Muscle of leg (tissue), 11 donors: ENCODE results near the gene HYDIN. TPM values are rescaled to one million over a fixed set of nuclear protein-coding genes. Genes with fewer than 3 reads are reported as not detected.

Experiments used
- DNase-seq: peaks from one replicate; pipeline ENCODE4 v3.0.0; 2013
- H3K27ac ChIP-seq: one replicate; pipeline ENCODE4 v1.5.1; 2013; ENCODE audit warnings: mild to moderate bottlenecking, low read length, control low read depth
- H3K27me3 ChIP-seq: one replicate; pipeline ENCODE4 v1.6.1; 2013; ENCODE audit warnings: low read length; ENCODE audit not compliant: control insufficient read depth, insufficient read depth
- H3K36me3 ChIP-seq: one replicate; pipeline ENCODE4 v1.6.1; 2013; ENCODE audit warnings: low read length; ENCODE audit not compliant: control insufficient read depth, insufficient read depth
- H3K4me1 ChIP-seq: one replicate; pipeline ENCODE4 v1.6.1; 2013; ENCODE audit warnings: low read length; ENCODE audit not compliant: control insufficient read depth, insufficient read depth
- H3K4me3 ChIP-seq: one replicate; pipeline ENCODE4 v1.5.1; 2013; ENCODE audit warnings: low read length, control low read depth
- H3K9me3 ChIP-seq: replicated peaks from 2 replicates; pipeline ENCODE4 v1.6.1; 2013; ENCODE audit warnings: low read depth, low read length; ENCODE audit not compliant: control insufficient read depth
- WGBS: methylation state at CpG from one replicate; pipeline ENCODE4 v1.1.5; 2013; ENCODE audit warnings: missing lambda C conversion rate; ENCODE audit not compliant: insufficient coverage; 5-methylcytosine and 5-hydroxymethylcytosine counted together
- polyA plus RNA-seq, 8 donors: library from polyadenylated mRNA; unstranded; fragments of 120-200 nt; gene quantifications; one replicate each; pipeline versions ENCODE4 v1.2.1 to v1.2.3, GENCODE V29; 2013; ENCODE audit warnings: inconsistent platforms in 1 of 8, low replicate concordance in 1 of 8; ENCODE audit not compliant: insufficient read length in 8 of 8, insufficient read depth in 1 of 8
- total RNA-seq: library from RNA; stranded (reverse); fragments of 120-200 nt; gene quantifications from one replicate; pipeline ENCODE4 v1.2.4, GENCODE V29; 2013

The HYDIN gene
- total and polyA plus RNA-seq, 9 donors, result 0.57 to 3.2 (median 1.5) TPM

DNA sequence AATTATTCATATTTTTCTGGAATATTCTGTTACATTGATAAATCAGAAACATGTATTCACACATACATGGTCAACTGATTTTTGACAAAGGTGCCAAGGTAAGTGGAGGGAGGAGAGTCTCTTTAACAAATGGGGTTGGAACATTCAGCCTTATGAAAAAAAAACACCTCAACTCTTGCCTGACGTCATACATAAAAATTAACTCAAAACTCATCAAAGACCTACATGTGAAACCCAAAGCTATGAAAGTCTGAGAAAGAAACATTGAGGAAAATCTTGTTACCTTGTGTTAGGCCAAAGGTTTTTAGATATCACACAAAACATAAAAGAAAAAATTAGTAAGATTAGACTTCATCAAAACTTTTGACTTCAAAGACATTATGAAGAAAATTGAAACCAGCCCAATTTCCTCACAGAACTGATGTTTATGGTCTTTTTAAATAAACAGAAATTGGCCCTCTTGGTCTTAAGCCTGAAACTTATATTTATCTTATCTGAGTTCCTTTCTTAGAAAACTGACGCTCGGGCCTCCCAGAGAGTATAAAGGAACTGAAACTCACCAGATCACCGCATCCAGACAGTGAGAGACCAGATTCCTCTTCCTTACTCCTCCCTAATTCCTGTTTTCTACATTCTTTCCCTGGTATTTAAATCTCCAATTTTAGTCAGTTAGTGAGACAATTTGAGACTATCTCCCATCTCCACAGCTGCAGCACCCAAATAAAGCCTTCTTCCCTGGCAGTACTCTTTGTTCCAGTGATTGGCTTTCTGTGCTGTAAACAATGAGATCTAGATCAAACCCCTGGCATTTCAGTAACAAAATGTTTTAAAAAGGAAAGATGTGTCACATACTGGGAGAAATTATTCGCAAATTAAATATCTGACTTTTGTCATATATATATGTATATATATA, 4.0 kb downstream of the HYDIN start:
- Histone ChIP-seq H3K27ac (no peak overlapping the region), H3K36me3 (no peaks in the 10 kb centered on the region), H3K9me3 (peaks cover 9% of the 10 kb centered on the region), H3K4me1 (no peaks in the 10 kb centered on the region), H3K27me3 (peaks cover 10% of the 10 kb centered on the region), H3K4me3 (no peak overlapping the region)
- DNase-seq, result no peak
- WGBS, result 56% methylated on average over 3 of the region's 5 CpGs

DNA sequence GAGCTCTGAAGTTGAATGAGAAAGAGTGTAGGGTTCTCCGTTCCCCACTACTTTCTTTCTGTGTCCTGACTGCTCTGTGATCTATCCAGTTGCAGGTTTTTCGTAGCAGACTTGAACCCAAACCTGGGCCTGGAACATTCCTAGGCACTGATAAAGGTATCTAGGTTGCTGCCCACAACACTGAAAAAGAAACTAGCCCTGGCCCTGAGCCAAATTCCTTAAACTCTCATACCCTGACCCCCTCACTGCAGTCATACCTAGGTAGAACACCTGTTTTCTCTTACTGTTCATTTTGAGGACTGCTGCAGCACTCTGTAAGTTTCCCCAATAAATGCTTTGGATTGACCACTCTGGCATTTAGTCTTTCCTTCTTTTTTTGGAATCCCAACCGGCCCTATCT, 5.4 kb downstream of the HYDIN start:
- 100% methylated on average over 2 of the region's 3 CpGs for WGBS
- Histone ChIP-seq H3K36me3 (no peaks in the 10 kb centered on the region), H3K27ac (no peak overlapping the region), H3K4me1 (no peaks in the 10 kb centered on the region), H3K9me3 (peaks cover 9% of the 10 kb centered on the region), H3K4me3 (no peak overlapping the region), H3K27me3 (peaks cover 2% of the 10 kb centered on the region)
- no peak for DNase-seq

- Histone ChIP-seq H3K4me3 (no peak overlapping the region), H3K27me3 (no peaks in the 10 kb centered on the region), H3K9me3 (peaks cover 4% of the 10 kb centered on the region), H3K27ac (no peak overlapping the region), H3K4me1 (no peaks in the 10 kb centered on the region), H3K36me3 (no peaks in the 10 kb centered on the region)
- WGBS, result no CpG with 5 or more reads among the region's 4 CpGs
- DNase-seq, result no peak
These were observed 12.1 kb downstream of the HYDIN start for GRCh38 chr16:71218306-71218963.

DNA sequence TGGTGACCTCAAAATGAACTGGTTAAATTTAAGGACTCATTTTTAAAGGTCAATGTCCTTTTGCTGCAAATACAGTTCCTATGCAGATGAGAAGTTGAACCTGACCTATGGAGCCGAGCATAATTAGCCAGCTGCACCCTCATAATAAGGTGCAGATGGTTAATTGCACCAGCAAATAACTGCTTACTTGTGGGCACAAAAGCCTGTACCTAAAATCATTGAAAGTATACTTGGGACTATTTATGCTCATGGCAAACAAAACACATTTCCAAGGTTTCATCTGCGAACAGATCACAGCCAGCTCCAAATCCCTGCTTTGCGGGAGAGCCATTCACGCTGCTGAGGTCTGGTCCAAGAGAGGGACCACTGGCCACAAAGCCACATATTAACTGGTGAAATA, 13.0 kb downstream of the HYDIN start:
- no peak for DNase-seq
- WGBS, result 60% methylated on average over 1 of the region's 4 CpGs
- Histone ChIP-seq H3K27me3 (no peaks in the 10 kb centered on the region), H3K36me3 (no peaks in the 10 kb centered on the region), H3K4me3 (no peak overlapping the region), H3K27ac (no peak overlapping the region), H3K9me3 (peaks cover 4% of the 10 kb centered on the region), H3K4me1 (no peaks in the 10 kb centered on the region)

DNA sequence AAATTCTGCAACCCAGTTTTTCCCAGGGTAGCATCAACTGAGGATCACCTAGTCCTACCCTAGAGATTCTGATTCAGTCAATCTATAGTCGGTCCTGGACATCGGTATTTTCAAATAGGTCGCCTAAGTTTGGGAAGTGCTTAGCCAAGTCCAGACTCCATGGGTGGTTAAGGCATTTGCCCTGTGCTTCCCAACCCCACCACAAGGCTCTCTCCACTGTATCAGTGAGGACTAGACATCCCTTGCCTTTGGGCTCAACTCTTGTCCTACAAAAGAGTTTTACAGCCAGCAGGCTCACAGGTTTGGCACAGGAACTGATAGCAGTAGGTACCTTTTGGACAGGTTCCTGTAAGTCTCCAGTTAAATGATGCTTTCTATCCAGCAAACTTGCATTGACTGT, 13.8 kb downstream of the HYDIN start:
- Histone ChIP-seq H3K27ac (no peak overlapping the region), H3K9me3 (no peaks in the 10 kb centered on the region), H3K27me3 (no peaks in the 10 kb centered on the region), H3K4me1 (no peaks in the 10 kb centered on the region), H3K36me3 (no peaks in the 10 kb centered on the region), H3K4me3 (no peak overlapping the region)
- DNase-seq, result no peak
- 79% methylated on average over 3 of the region's 3 CpGs for WGBS

- H3K36me3 ChIP-seq, result no peaks in the 10 kb centered on the region
- no peak overlapping the region for H3K4me3 ChIP-seq
- DNase-seq, result peak; percentile 14
- no peaks in the 10 kb centered on the region for H3K27me3 ChIP-seq
- H3K4me1 ChIP-seq, result no peaks in the 10 kb centered on the region
- 43% methylated on average over 1 of the region's 1 CpG for WGBS
- no peak overlapping the region for H3K27ac ChIP-seq
- H3K9me3 ChIP-seq, result no peaks in the 10 kb centered on the region
These were observed 15.7 kb downstream of the HYDIN start for GRCh38 chr16:71214746-71215381.

DNA sequence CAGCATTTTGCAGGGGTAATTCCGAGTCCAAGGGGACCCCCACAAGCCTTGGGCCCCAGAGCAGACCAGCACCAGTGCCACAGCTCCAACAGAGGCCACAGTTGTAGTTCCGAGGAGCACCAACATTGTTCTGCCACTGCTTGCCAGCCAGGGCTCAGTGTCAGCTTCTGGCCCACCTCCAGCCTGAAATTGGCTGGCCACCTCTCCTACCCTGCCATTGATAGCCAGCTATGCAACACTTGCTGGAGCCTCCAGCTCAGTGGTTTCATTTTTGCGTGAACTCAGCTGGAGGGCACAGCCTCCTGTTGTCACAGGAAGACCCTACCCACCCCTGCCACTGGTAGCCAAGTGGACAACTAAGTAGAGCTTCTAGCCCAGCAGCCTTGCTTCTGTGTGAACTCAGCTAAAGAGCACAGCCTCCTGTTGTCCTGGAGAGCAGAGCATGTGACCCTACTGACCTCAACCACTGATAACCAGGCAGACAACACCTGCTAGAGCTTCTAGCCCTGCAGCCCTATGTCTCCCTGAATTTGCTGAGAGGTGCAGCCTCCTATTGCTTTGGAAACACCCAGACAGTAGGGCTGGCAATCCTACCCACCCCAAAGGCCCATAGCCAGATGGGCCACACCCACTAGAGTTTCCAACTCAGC, 24.9 kb downstream of the HYDIN start:
- WGBS, result 80% methylated on average over 3 of the region's 3 CpGs
- DNase-seq, result no peak
- H3K27me3 ChIP-seq, result no peaks in the 10 kb centered on the region
- H3K9me3 ChIP-seq, result no peaks in the 10 kb centered on the region
- no peaks in the 10 kb centered on the region for H3K4me1 ChIP-seq
- H3K27ac ChIP-seq, result no peak overlapping the region
- H3K36me3 ChIP-seq, result no peaks in the 10 kb centered on the region
- no peak overlapping the region for H3K4me3 ChIP-seq

DNA sequence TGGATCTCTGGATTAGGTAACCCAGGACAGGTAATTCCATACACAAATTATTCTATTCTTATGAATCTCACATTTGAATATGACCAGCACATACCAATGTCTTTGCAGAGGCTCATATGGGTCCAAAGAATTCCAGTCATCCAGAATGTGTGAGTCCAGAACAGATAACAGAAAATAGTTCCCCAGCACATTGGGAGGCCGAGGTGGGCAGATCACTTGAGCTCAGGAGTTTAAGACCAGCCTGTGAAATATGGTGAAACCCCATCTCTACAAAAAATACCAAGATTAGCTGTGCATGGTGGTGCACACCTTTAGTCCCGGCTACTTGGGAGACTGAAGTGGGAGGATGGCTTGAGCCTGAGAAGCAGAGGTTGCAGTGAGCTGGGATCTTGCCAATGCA, 26.9 kb downstream of the HYDIN start:
- peaks cover 2% of the 10 kb centered on the region for H3K9me3 ChIP-seq
- no peak overlapping the region for H3K27ac ChIP-seq
- 100% methylated on average over 1 of the region's 2 CpGs for WGBS
- no peaks in the 10 kb centered on the region for H3K27me3 ChIP-seq
- no peak for DNase-seq
- no peaks in the 10 kb centered on the region for H3K4me1 ChIP-seq
- no peaks in the 10 kb centered on the region for H3K36me3 ChIP-seq
- no peak overlapping the region for H3K4me3 ChIP-seq

DNA sequence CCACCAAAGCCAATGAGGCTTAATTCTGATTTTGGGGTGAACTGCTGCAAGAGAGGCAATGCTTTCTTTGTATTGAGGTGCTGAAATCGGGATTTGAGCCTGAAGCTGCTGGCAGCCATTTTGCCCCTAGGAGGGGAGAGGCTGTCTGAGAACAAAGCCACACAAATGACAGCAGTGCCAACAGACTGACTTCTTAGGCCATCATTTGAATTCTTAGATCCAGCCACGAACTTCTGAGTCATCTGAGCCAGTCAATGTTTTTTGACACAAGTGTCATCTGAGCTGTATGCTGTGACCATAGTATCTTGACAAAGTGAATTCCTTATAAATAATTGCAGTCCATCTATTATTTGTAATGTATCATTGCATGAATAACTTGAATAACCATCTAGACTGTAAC, 29.0 kb downstream of the HYDIN start:
- Histone ChIP-seq H3K4me3 (no peak overlapping the region), H3K27me3 (no peaks in the 10 kb centered on the region), H3K9me3 (peaks cover 7% of the 10 kb centered on the region), H3K36me3 (no peaks in the 10 kb centered on the region), H3K27ac (no peak overlapping the region), H3K4me1 (no peaks in the 10 kb centered on the region)
- no peak for DNase-seq
- 57% methylated on average over 1 of the region's 2 CpGs for WGBS

DNA sequence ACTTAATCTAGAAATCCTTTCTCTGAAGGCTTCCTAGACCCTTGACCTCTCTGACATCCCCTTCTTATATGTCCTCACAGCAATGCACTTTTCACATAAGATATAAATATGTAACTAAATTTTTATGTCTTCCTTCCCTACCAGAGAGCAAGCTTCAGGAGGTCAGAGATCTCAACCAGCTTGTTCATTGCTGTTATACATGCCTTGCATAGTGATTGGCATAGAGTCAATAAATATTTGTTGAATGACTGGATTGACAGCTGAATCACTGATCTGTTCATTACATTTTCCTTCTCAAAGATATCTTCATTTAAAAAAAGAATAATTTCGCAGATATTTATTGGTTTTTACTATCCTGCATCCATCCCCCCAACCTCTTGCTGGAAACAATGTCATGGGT, 29.5 kb downstream of the HYDIN start:
- peaks cover 7% of the 10 kb centered on the region for H3K9me3 ChIP-seq
- no peak overlapping the region for H3K4me3 ChIP-seq
- H3K4me1 ChIP-seq, result no peaks in the 10 kb centered on the region
- H3K27ac ChIP-seq, result no peak overlapping the region
- WGBS, result 83% methylated on average over 1 of the region's 1 CpG
- no peaks in the 10 kb centered on the region for H3K27me3 ChIP-seq
- no peak for DNase-seq
- H3K36me3 ChIP-seq, result no peaks in the 10 kb centered on the region
